ENCODE results near the gene PCYOX1L. TPM values are rescaled to one million over a fixed set of nuclear protein-coding genes. Genes with fewer than 3 reads are reported as not detected.

The PCYOX1L gene
- total RNA-seq, 3 donors from 2014 or later, result 3.1 to 5.9 (median 4.2) TPM

GRCh38 chr5:149345147-149345891 lies 12.5 kb upstream of the PCYOX1L start, which contains the start of gene GRPEL2:
Gene GRPEL2 (plus strand): TSS chr5:149345499. CDS start chr5:149345540, 41 bp downstream.
- Histone ChIP-seq H3K4me1 (ENCODE audit: low read depth) (peaks cover 5% of the 10 kb centered on the region), H3K36me3 (ENCODE audit: low read depth) (peaks cover 5% of the 10 kb centered on the region), H3K4me3 (peak within 1 kb of the TSS; percentile 49), H3K9me3 (no peaks in the 10 kb centered on the region)
- peak; percentile 95 to 97 (median 95) for DNase-seq
- intact Hi-C loops (cut with DNase I, micrococcal nuclease), result no loop called here
- TF ChIP-seq CTCF (IDR thresholded peaks at IDR 0.05), result peak; percentile 11
- ATAC-seq, result peak; percentile 100

GRCh38 chr5:149345892-149346222 lies 12.0 kb upstream of the PCYOX1L start:
- ATAC-seq, result peak; percentile 2
- Histone ChIP-seq H3K36me3 (ENCODE audit: low read depth) (peaks cover 5% of the 10 kb centered on the region), H3K4me3 (peak overlapping the region; percentile 49), H3K4me1 (ENCODE audit: low read depth) (peaks cover 5% of the 10 kb centered on the region), H3K9me3 (no peaks in the 10 kb centered on the region)
- no peak for TF ChIP-seq CTCF (IDR thresholded peaks at IDR 0.05)
- intact Hi-C loops (cut with DNase I, micrococcal nuclease), result no loop called here
- no peak for DNase-seq

DNA sequence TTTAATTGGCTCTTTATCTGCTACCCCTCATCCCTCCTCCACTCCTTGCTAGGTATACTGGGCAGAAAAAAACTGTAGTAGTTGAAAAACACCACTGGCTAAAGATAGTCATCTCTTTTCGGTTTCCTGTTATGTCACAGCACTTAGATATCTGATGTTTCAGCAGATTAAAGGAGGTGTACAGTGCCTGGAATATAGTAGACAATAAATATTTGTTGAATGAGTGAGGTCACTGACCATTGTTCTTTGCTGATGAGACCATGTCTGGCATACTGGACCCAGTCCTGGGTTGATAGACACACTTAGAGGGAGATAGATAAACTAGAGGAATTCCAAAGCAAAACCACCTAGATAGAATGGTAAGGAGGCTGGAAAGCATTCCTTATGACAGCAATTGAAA lies 9.3 kb upstream of the PCYOX1L start:
- DNase-seq (no peak), ATAC-seq (no peak)
- Histone ChIP-seq H3K4me3 (no peak overlapping the region), H3K36me3 (ENCODE audit: low read depth) (peaks cover 5% of the 10 kb centered on the region), H3K4me1 (ENCODE audit: low read depth) (peaks cover 5% of the 10 kb centered on the region), H3K9me3 (no peaks in the 10 kb centered on the region)
- intact Hi-C loops (cut with DNase I, micrococcal nuclease), result no loop called here
- no peak for TF ChIP-seq CTCF (IDR thresholded peaks at IDR 0.05)

GRCh38 chr5:149349382-149349781 lies 8.5 kb upstream of the PCYOX1L start:
- intact Hi-C loops (cut with DNase I, micrococcal nuclease), result no loop called here
- TF ChIP-seq CTCF (IDR thresholded peaks at IDR 0.05), result no peak
- peaks cover 5% of the 10 kb centered on the region for H3K36me3 ChIP-seq (ENCODE audit: low read depth)

DNA sequence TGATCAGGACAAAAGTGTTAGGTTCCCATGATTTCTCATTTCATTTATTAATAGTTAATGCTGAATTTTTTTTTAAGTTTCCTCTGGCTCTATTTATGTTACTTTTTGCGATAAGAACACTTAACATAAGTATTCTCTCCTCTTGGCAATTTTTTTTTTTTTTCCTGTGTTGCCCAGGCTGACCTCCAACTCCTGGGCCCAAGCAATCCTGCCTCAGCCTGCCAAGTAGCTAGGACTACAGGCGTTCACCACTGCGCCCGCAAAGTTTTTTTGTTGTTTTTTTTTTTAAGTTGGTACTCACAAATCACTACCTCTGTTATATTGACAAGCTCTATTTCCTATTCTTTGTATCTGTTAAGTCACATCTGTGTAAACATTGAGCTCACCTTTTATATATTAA lies 5.7 kb upstream of the PCYOX1L start:
- DNase-seq (no peak), ATAC-seq (no peak)
- Histone ChIP-seq H3K4me1 (ENCODE audit: low read depth) (no peaks in the 10 kb centered on the region), H3K4me3 (no peak overlapping the region), H3K36me3 (ENCODE audit: low read depth) (peaks cover 5% of the 10 kb centered on the region), H3K9me3 (no peaks in the 10 kb centered on the region)
- TF ChIP-seq CTCF (IDR thresholded peaks at IDR 0.05), result no peak
- intact Hi-C loops (cut with DNase I, micrococcal nuclease), result no loop called here

More at GRCh38 chr5:149349382-149349781, 8.5 kb upstream of the PCYOX1L start:
- no peaks in the 10 kb centered on the region for H3K9me3 ChIP-seq
- ATAC-seq (no peak), DNase-seq (no peak)
- H3K4me3 ChIP-seq, result no peak overlapping the region
- H3K4me1 ChIP-seq (ENCODE audit: low read depth), result peaks cover 5% of the 10 kb centered on the region

Data from mucosa of descending colon (tissue), 3 donors.